Stimulated activated CD8-positive, alpha-beta memory T cell treated with anti-CD3 and anti-CD28 coated beads, Interleukin-7, amount 100 ng/mL, for 1 hour (primary cell): ENCODE data around the gene GTSE1.
"Not testable (repeated sequence)": the region's sequence is repeated elsewhere in the genome, so short reads cannot be mapped to it uniquely, and the experiment has no call there.

ENCODE experiments used
- DNase-seq, 2 donors: peaks; one replicate each; pipeline ENCODE4 v3.0.0-alpha.2; 2020; ENCODE audit warnings: low read depth in 2 of 2

Gene GTSE1, protein sequence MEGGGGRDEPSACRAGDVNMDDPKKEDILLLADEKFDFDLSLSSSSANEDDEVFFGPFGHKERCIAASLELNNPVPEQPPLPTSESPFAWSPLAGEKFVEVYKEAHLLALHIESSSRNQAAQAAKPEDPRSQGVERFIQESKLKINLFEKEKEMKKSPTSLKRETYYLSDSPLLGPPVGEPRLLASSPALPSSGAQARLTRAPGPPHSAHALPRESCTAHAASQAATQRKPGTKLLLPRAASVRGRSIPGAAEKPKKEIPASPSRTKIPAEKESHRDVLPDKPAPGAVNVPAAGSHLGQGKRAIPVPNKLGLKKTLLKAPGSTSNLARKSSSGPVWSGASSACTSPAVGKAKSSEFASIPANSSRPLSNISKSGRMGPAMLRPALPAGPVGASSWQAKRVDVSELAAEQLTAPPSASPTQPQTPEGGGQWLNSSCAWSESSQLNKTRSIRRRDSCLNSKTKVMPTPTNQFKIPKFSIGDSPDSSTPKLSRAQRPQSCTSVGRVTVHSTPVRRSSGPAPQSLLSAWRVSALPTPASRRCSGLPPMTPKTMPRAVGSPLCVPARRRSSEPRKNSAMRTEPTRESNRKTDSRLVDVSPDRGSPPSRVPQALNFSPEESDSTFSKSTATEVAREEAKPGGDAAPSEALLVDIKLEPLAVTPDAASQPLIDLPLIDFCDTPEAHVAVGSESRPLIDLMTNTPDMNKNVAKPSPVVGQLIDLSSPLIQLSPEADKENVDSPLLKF

DNA sequence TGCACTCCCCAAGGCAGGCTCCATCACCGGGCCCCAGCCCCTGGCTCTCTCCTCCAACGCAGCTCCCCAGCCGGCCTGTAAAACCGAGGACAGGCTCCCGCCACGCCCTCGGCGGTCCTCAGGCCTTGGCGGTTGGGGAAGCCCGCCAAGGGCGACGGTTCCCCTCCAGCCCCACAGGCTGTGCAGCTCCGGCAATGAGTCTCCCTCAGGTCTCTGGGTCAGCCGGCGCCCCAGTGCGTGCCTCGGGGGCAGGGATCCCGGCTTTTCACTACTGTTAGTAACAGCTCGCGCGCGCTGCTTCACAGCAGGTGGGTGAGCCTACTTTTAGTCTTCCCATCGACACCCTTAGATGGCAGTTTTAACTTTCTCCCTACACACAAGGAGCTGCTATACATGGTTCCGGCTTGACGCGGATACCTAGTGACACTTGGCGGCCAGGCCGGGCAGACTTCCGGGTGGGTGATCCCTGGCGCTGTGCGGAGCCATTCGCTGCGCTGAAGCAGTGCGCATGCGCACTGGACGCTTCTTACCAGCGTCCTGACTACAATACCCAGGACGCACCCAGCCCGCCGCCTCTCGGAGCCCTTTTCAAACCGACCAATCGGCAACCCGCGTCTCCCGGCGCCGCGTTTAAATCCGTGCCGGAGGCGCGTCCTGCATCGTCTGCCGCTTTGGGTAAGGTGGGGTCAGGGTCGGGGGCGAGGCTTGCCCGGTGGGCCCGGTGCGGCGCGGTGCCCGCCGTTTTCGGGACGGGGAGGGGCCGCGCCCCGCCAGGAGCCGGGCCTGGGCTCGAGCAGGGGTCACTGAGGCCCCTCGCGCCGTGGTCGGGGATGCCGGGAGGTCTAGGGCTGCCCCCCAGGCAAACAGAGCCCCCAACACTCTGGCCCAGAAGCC lies at the start of gene GTSE1:
GTSE1 (plus strand) TSS at position 614 of the 894 bp plus-strand sequence. CDS start 531 bp downstream, outside the sequence.
- DNase-seq: peak; percentile 92 to 93

DNA sequence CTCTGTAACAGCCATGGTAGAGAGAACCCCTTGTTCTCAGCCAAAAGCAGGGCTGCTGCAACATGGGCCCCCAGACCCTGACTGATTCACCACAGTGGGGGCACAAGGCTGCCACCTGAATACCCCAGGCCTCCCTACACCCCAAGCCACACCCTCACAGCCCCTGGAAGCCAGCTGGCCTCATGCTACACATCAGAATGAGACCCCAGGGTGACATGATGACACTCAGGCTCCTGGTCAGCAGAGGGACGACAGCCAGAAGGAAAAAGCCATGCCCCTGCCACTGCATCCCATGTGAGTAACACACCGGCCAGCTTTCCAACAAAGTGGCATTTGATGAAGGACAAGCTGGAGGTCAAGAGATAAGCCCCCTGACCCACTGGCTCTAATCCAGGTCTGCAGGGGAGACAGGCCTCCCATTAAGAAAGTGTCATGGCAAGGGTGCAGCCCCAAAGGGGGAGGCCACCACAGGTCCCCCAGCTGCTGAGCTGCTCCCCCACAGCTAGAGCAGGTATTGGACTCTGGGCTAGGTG lies 49.2 kb upstream of the GTSE1 start:
- DNase-seq: no peak

DNA sequence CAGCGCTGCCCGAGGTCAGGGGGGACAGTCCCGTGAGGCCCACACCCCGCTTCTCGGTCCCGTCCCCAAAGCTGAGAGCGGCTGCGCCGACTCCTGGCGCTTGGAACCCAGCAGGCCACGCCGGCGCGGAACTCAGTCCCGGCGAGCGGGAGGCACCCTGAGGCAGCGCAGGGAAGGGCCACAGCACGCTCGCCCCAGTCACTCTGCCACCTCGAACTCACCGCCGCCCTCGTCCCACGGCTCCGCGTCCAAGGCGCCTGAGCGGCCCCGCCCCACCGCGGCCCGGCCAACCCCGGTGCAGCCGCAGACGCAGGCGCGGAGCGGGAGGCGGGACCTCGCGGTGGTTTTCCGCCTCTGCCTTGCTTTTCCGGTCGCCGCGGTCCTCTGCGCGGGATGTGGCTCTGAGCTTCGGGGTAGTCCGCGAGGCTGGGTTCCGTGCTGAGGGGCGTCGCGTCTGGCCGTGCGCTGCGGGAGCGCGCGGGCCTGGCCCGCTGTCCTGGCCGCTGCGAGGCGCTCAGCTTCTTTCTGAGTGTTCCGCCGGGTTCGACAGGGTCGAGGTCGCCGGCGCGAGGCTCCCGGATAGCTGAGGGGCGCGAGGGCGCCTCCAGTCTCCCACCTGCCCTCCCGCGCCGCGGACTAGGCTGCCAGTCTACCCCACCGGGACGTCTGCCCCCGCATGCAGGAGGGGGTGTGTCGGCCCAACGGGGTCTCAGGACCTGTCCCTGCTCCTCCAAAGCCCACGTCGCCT lies 46.5 kb upstream of the GTSE1 start, which contains the start of gene CDPF1:
CDPF1 (minus strand) TSS at position 259 of the 748 bp plus-strand sequence. CDS start 2,009 bp downstream, outside the sequence.
- DNase-seq: peak; percentile 84 to 89

DNA sequence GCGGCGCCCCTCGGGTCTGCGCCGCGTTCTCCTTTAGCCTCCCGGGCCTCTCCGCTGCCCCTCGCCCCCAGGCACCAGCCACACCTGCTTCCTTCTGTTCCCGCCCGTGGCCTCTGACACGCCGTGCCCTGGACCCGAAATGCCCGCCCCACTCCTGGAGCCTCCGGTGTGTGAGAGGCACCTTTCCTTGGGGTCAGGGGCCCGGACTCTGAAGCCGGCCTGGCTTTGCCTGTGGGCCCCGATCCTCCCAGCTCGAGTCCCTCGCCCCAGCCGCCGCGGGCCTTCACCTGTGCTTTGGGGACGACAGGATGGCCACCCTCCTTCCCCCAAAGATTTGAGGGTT lies 45.9 kb upstream of the GTSE1 start:
- no peak for DNase-seq

DNA sequence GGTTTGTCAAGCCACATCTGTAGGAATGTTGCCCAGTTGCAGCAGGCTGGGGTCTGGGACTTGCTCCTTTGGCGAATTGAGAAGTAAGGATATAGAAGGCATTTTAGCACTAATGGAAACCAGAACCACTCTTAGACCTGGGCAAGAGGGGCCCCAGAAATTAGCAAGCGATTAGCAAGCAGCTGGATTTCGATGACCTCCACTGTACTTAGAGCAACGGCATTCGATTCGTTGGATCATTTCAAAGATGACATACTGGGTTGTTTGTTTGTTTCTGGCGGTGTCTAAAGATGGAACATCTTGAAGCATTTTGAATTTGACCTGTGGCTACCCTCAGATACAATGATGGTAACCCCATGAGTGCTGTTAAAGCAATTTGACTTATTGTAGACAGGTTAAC lies 45.4 kb upstream of the GTSE1 start:
- no peak for DNase-seq

DNA sequence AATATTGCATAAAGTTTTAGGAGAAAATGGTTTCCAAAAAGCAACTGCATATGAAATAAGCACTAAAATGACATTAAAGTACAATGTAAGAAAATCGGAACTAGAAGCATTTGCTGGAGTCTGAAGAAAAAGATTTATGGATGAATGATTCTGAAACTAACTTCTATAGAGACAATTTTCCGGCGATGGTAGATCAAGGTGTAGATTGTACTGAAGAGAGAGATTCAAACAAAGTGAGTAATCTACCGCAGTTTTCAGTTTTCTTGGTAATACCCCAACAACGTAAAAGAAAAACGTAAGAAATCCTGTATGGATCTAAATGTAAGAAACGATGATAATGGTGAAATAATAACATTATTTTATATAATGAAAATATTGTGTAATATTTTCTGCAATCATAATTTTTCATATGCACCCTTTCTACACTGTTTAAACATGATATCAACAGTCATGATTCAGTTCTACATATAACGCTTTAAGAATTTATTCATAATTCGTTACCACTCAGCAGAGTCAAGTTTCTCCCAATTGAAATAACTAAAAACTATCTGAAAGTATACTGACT lies 44.8 kb upstream of the GTSE1 start:
- no peak for DNase-seq

DNA sequence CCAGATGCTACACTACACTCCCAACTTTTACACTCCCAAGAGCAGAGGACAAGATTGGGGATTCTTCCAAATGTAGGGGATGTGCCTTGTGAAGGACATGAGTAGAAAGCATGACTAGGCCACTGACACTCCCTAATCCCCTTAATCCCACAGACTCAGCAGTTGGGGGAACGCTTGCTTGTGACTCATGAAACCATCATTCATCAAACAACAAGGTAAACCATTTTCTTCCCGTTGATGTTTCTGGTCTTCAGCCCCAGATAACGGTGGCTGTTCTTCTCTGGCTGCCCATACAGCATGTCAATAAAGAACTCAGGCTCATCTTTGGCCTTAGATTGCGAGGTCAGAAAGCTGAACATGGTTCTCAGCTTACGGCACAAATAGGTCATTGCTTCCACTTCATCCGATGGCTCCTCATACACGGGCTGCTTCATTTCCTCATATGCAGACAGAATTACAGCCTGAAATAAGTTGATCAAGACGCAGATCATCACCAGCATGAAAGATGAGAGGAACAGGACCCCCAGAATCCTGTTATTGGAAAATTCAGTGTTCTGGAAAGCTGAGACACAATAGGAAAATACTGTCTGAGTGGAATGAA lies 40.2 kb upstream of the GTSE1 start:
- no peak for DNase-seq

DNA sequence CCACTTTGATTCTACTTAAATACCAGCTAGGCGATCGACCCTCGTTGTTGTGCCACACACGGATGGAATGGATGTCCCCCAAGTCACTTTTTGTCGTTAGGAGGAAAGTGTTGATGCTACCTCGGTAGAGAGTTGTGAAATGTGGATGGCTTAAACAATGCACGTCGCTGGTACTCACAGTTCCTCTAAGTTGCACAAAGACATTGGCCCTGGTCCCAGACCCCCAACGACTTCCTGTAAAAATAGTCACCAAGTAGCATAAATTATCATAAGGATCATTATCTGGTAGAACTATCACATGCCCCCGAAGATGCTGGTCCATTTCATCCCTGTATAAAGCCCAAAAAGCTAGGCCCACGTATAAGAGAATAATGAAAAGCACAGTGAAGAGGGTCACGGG lies 37.3 kb upstream of the GTSE1 start:
- DNase-seq: no peak

DNA sequence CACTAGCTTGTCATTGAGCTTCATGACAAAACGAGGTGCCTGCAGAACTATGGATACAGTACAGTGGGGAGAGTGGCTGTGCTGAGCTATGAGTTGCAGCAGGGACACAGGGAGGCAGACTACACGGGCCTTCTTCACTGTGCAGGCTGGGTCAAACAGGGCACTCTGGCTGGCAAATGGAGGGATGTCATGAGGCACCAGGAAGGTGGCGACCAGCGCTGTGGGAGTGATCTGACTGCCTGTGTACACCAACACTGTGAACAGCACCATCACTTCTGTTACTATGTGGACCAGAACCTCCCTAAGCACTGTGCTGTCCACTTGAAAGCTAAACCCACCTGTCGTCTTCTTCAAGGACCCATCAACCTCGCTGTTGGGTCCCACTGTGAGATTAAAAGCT lies 36.6 kb upstream of the GTSE1 start:
- DNase-seq: no peak

DNA sequence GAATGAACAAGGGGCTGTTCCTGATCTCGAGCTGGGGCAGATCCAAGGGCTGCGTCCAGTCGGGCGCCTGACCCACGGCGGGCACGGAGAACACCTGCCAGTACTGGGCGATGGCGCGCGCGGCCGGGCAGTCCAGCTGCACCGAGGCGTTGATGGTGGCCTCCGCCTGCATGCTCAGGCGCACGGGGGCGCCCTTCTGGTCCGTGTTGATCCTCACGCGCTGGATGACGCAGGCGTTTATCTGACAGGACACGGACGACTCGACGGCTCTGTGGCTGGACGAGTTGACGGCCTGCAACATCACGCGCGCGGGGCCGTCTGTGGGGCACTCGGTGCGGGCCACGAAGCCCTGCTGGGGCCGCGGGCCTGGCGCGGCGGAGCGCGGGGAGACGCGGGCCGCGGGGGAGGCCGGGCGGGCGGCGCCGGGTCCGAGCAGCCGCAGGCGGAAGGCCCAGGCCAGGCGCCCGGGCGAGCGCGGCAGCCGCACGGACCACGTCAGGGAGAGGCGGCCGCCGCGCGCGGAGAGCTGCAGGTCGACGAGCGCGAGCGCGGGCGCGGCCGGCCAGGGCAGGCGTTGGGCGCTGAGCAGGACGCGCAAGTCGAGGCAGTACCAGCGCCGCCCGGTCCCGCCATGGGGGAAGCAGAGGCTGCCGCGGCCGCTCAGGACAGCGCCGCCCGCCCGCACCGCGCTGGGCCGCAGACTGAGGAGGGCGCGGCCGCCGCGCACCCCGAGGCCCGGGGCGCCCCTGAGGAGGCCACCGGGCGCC lies 34.0 kb upstream of the GTSE1 start:
- DNase-seq: no peak

DNA sequence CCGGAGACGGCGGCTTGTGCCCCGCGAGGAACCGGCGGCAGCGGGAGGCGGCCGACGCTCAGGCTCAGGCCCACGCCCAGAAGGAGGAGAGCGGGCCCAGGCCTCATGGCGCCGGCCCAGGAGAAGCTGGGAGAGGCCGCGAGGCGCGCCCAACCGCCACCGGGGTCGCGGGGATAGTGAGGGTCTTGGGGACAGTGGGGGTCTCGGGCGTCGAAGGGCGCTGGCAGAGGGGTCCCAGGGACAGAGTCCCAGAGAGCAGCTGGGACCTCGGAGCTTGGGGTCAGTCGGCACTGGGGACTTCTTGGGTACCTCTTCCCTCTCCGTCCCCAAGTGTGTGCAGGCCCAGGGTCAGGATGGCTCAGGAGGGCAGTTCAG lies 33.5 kb upstream of the GTSE1 start, which contains the start of gene PKDREJ:
PKDREJ (minus strand) TSS at position 128 of the 375 bp plus-strand sequence; CDS start at position 107, 21 bp downstream.
- DNase-seq: no peak

DNA sequence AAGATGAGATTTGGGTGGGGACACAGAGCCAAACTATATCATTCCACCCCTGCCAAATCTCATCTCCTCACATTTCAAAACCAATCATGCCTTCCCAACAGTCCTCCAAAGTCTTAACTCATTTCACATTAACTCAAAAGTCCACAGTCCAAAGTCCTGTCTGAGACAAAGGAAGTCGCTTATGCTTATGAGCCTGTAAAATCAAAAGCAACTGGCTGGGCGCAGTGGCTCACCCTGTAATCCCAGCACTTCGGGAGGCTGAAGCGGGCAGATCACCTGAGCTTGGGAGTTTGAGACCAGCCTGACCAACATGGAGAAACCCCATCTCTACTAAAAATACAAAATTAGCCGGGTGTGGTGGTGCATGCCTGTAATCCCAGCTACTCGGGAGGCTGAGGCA lies 32.1 kb upstream of the GTSE1 start:
- not testable (repeated sequence) for DNase-seq

DNA sequence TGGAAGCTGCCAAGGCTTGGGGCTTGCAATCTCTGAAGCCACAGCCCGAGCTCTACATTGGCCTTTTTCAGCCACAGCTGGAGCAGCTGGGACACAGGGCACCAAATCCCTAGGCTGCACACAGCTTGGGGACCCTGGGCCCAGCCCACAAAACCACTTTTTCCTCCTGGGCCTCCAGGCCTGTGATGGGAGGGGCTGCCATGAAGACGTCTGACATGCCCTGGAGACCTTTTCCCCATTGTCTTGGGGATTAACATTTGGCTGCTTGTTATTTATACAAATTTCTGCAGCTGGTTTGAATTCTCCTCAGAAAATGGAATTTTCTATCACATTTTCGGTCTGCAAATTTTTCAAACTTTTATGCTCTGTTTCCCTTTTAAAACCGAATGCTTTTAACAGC lies 31.0 kb upstream of the GTSE1 start:
- DNase-seq: not testable (repeated sequence)

DNA sequence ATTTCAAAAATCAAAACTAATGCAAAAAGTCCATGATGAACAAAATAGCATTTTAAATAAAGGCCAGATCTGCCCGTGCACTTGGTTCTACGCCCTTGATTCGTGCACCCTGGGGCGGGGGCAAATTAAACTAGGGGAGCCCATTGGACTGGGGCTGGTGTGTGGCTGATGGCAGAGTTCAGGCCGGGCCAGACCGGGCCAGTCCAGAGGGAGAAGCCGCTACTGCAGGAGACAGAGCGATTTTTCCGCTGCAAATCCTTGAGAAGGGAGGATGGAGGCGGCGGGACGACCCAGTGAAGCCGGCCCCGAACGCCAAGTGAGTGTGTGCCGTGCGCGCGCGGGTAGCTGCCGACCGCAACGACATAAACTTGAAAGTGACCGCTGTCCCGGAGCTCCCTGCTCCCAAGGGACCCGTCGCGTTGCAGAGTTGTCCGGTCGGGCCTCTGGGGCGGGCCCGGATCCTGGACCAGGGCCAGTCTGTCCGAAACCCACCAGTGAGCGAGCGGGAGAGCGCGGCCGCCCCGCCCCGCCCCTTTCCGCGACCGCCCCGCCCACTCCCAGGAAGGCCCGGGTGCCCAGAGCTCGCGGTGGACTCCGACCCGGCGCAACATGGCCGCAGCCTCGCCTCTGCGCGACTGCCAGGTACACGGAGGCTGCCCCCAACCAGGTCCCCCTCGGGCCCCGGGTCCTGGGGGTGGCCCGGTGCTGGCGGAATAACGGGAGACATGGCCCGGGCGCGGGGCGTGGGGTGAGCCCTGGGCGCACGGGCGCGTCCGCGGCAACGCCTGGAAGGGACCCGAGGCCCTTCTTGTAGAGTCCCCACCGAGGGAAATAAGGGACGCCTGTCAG lies 29.0 kb upstream of the GTSE1 start, which contains the start of gene TTC38:
TTC38 (plus strand) TSS at position 578 of the 849 bp plus-strand sequence; CDS start at position 610, 32 bp downstream.
- DNase-seq: no peak

DNA sequence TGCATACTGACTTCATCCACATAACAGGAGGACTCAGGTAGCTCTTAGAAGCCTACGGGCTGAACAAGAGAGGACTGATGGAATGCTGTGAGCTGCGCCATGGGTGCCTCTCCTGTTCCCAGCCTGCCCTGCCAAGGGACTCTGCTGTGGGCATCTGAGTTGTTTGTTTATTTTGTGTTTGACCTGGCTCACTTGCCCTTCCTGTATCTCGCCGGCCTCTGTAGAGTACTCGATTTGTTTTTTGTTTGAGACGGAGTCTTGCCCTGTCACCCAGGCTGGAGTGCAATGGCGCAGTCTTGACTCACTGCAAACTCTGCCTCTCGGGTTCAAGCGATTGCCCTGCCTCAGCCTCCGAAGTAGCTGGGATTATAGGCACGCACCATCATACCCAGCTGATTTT lies 27.1 kb upstream of the GTSE1 start:
- DNase-seq: no peak

DNA sequence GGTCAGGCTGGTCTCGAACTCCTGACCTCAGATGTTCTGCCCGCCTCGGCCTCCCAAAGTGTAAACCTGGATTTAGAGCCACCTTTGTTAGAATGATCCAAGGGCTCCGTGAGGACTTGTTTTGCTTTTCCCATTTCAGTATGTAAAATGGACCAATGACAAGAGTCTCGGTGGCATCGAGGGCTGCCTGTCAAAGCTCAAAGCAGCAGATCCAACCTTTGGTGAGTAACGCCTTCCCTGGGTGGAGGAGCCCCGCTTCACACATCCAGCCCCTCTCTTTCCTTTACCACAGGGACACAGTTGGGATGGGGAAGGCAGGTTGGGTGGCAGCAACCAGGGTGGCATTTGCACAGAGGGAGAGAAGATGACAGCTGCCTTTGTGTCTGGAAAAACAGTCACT lies 24.5 kb upstream of the GTSE1 start:
- no peak for DNase-seq

DNA sequence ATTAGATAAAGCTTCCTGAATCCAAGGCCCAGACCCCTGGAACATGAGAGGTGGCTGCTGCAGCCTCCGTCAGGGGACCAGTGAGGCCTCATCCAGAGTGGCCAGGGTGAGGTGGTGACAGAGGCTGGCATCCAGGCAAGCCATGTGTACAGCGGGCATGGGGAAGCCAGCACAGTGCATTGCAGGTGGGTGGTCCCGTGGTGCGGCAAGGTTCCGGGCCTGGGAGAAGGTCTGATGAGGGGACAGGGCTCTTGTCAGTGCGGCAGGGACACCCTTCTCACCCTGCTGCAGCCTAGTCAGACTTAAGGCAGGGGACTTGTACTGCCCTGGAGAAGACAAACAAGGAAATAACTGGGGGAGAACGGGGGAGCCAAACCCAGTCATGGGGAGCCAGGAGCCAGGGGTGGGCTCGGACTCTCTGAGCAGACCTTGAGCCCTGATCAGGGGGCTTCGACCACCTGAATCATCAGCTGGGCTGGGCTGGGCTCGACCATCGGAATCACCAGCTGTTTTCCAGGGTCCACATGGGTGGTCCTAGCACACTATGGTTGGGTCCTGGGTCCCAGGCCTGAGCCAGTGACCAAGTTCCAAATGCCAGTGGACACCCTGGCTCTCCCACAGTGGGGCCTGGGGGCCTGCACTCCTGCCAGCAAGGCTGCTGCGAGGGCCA lies 23.8 kb upstream of the GTSE1 start:
- DNase-seq: no peak
